Mesendoderm (in vitro differentiated cells): Measurements from ENCODE around the gene CCDC188.

Source experiments
- DNase-seq: peaks from one replicate; pipeline ENCODE4 v3.0.0; 2013
- H2AK5ac ChIP-seq: 2 replicates; pipeline ENCODE4 v1.6.1; 2013; ENCODE audit warnings: low read length, inconsistent platforms
- H2BK120ac ChIP-seq: 2 replicates; pipeline ENCODE4 v1.6.1; 2013; ENCODE audit warnings: low read depth, mild to moderate bottlenecking, low read length, moderate library complexity, mixed read lengths
- H2BK15ac ChIP-seq: replicated peaks from 2 replicates; pipeline ENCODE4 v1.6.1; 2013; ENCODE audit warnings: low read depth, mild to moderate bottlenecking, moderate library complexity
- H2BK5ac ChIP-seq: 2 replicates; pipeline ENCODE4 v1.6.1; 2013; ENCODE audit warnings: low read length, inconsistent platforms
- H3K18ac ChIP-seq: 2 replicates; pipeline ENCODE4 v1.6.1; 2013; ENCODE audit warnings: mild to moderate bottlenecking, low read length, mixed read lengths
- H3K23ac ChIP-seq: one replicate; pipeline ENCODE4 v1.6.1; 2013; ENCODE audit warnings: low read length
- H3K27ac ChIP-seq: 2 replicates; pipeline ENCODE4 v1.5.1; 2013; ENCODE audit warnings: low read depth, mild to moderate bottlenecking, inconsistent platforms, low read length, moderate library complexity
- H3K27me3 ChIP-seq: 2 replicates; pipeline ENCODE4 v1.6.1; 2013; ENCODE audit warnings: low read length, control low read depth, mild to moderate bottlenecking, inconsistent platforms; ENCODE audit not compliant: insufficient read depth, poor library complexity
- H3K36me3 ChIP-seq: 2 replicates; pipeline ENCODE4 v1.6.1; 2013; ENCODE audit warnings: low read length, inconsistent platforms; ENCODE audit not compliant: control insufficient read depth, insufficient read depth
- H3K4ac ChIP-seq: one replicate; pipeline ENCODE4 v1.6.1; 2013; ENCODE audit warnings: low read depth, mild to moderate bottlenecking, low read length, moderate library complexity
- H3K4me1 ChIP-seq: 2 replicates; pipeline ENCODE4 v1.6.1; 2013; ENCODE audit warnings: low read depth, low read length, inconsistent platforms; ENCODE audit not compliant: control insufficient read depth
- H3K4me2 ChIP-seq: 2 replicates; pipeline ENCODE4 v1.6.1; 2013; ENCODE audit warnings: low read length
- H3K4me3 ChIP-seq: 2 replicates; pipeline ENCODE4 v1.5.1; 2013; ENCODE audit warnings: mild to moderate bottlenecking, low read length
- H3K56ac ChIP-seq: one replicate; pipeline ENCODE4 v1.6.1; 2013; ENCODE audit warnings: low read length
- H3K79me1 ChIP-seq: 2 replicates; pipeline ENCODE4 v1.6.1; 2013; ENCODE audit warnings: low read length, inconsistent platforms
- H3K79me2 ChIP-seq: 2 replicates; pipeline ENCODE4 v1.6.1; 2013; ENCODE audit warnings: mild to moderate bottlenecking, low read length; ENCODE audit not compliant: control insufficient read depth, insufficient read depth
- H3K9ac ChIP-seq: 2 replicates; pipeline ENCODE4 v1.6.1; 2013; ENCODE audit warnings: low read length, inconsistent platforms
- H4K5ac ChIP-seq: one replicate; pipeline ENCODE4 v1.6.1; 2013; ENCODE audit warnings: low read length
- H4K8ac ChIP-seq: one replicate; pipeline ENCODE4 v1.6.1; 2013; ENCODE audit warnings: low read depth, mild to moderate bottlenecking, control low read depth, low read length, moderate library complexity
- WGBS: extraction: QIAGEN DNeasy Blood & Tissue Kit; methylation state at CpG from one replicate; pipeline ENCODE4 v1.1.7; 2013; ENCODE audit warnings: low lambda C conversion rate, missing lambda C conversion rate; ENCODE audit not compliant: insufficient coverage; ENCODE audit errors: extremely low coverage; 5-methylcytosine and 5-hydroxymethylcytosine counted together

Gene CCDC188

GRCh38 chr22:20178075-20178914, 27.4 kb upstream of the CCDC188 start:
- Histone ChIP-seq H2BK5ac (no peak overlapping the region), H3K23ac (no peak overlapping the region), H3K9ac (no peak overlapping the region), H3K27me3 (no peaks in the 10 kb centered on the region), H3K18ac (no peak overlapping the region), H4K8ac (no peak overlapping the region), H3K4me2 (no peak overlapping the region), H3K27ac (no peak overlapping the region), H3K56ac (no peak overlapping the region), H3K4me1 (no peaks in the 10 kb centered on the region), H3K4ac (no peak overlapping the region), H2BK15ac (no peak overlapping the region), H2BK120ac (no peak overlapping the region), H3K79me1 (no peaks in the 10 kb centered on the region), H4K5ac (no peak overlapping the region), H3K79me2 (no peaks in the 10 kb centered on the region), H3K36me3 (no peaks in the 10 kb centered on the region), H2AK5ac (no peak overlapping the region), H3K4me3 (no peak overlapping the region)
- no peak for DNase-seq
- no CpG with 5 or more reads among the region's 29 CpGs for WGBS

- H2AK5ac ChIP-seq, result no peak overlapping the region
- no peak overlapping the region for H4K8ac ChIP-seq
- H2BK15ac ChIP-seq, result no peak overlapping the region
- H3K79me2 ChIP-seq, result no peaks in the 10 kb centered on the region
- no peaks in the 10 kb centered on the region for H3K36me3 ChIP-seq
- H2BK120ac ChIP-seq, result no peak overlapping the region
- H4K5ac ChIP-seq, result no peak overlapping the region
- no peak overlapping the region for H3K4me2 ChIP-seq
- no peaks in the 10 kb centered on the region for H3K4me1 ChIP-seq
- DNase-seq, result no peak
- H2BK5ac ChIP-seq, result no peak overlapping the region
- no peak overlapping the region for H3K9ac ChIP-seq
- no peak overlapping the region for H3K27ac ChIP-seq
- no peak overlapping the region for H3K23ac ChIP-seq
- no peak overlapping the region for H3K4me3 ChIP-seq
- no CpG with 5 or more reads among the region's 21 CpGs for WGBS
- no peak overlapping the region for H3K56ac ChIP-seq
- no peak overlapping the region for H3K18ac ChIP-seq
- H3K4ac ChIP-seq, result no peak overlapping the region
- no peaks in the 10 kb centered on the region for H3K27me3 ChIP-seq
- H3K79me1 ChIP-seq, result no peaks in the 10 kb centered on the region
These were observed 26.5 kb upstream of the CCDC188 start for GRCh38 chr22:20177217-20177911.

- no peak overlapping the region for H2AK5ac ChIP-seq
- no peak overlapping the region for H3K9ac ChIP-seq
- no peaks in the 10 kb centered on the region for H3K79me1 ChIP-seq
- H2BK120ac ChIP-seq, result no peak overlapping the region
- H2BK15ac ChIP-seq, result no peak overlapping the region
- H3K18ac ChIP-seq, result no peak overlapping the region
- H3K79me2 ChIP-seq, result no peaks in the 10 kb centered on the region
- H4K8ac ChIP-seq, result no peak overlapping the region
- H2BK5ac ChIP-seq, result no peak overlapping the region
- no CpG with 5 or more reads among the region's 17 CpGs for WGBS
- DNase-seq, result no peak
- H3K4me2 ChIP-seq, result no peak overlapping the region
- H3K27ac ChIP-seq, result no peak overlapping the region
- no peak overlapping the region for H3K4me3 ChIP-seq
- no peaks in the 10 kb centered on the region for H3K27me3 ChIP-seq
- no peaks in the 10 kb centered on the region for H3K36me3 ChIP-seq
- no peak overlapping the region for H3K56ac ChIP-seq
- H3K4me1 ChIP-seq, result no peaks in the 10 kb centered on the region
- no peak overlapping the region for H3K23ac ChIP-seq
- H3K4ac ChIP-seq, result no peak overlapping the region
- no peak overlapping the region for H4K5ac ChIP-seq
These were observed 25.7 kb upstream of the CCDC188 start for GRCh38 chr22:20176421-20177085.

- no peak for DNase-seq
These were observed 24.7 kb upstream of the CCDC188 start for GRCh38 chr22:20175597-20175900.

GRCh38 chr22:20174785-20175596, 24.1 kb upstream of the CCDC188 start:
- no peaks in the 10 kb centered on the region for H3K36me3 ChIP-seq
- H3K23ac ChIP-seq, result no peak overlapping the region
- DNase-seq, result peak; percentile 15
- H3K4me3 ChIP-seq, result no peak overlapping the region
- H2BK120ac ChIP-seq, result no peak overlapping the region
- no peak overlapping the region for H3K18ac ChIP-seq
- no peaks in the 10 kb centered on the region for H3K79me1 ChIP-seq
- H4K8ac ChIP-seq, result no peak overlapping the region
- no peak overlapping the region for H2BK15ac ChIP-seq
- no CpG with 5 or more reads among the region's 19 CpGs for WGBS
- no peak overlapping the region for H3K56ac ChIP-seq
- H2AK5ac ChIP-seq, result no peak overlapping the region
- no peak overlapping the region for H3K4me2 ChIP-seq
- no peaks in the 10 kb centered on the region for H3K79me2 ChIP-seq
- H2BK5ac ChIP-seq, result no peak overlapping the region
- no peak overlapping the region for H4K5ac ChIP-seq
- no peaks in the 10 kb centered on the region for H3K4me1 ChIP-seq
- H3K27ac ChIP-seq, result no peak overlapping the region
- no peak overlapping the region for H3K4ac ChIP-seq
- no peaks in the 10 kb centered on the region for H3K27me3 ChIP-seq
- no peak overlapping the region for H3K9ac ChIP-seq

More at GRCh38 chr22:20175597-20175900, 24.7 kb upstream of the CCDC188 start:
- H2BK120ac ChIP-seq, result no peak overlapping the region
- H3K9ac ChIP-seq, result no peak overlapping the region
- no peaks in the 10 kb centered on the region for H3K79me1 ChIP-seq
- WGBS, result no CpG with 5 or more reads among the region's 12 CpGs
- no peak overlapping the region for H2AK5ac ChIP-seq
- H4K8ac ChIP-seq, result no peak overlapping the region
- no peak overlapping the region for H3K4me2 ChIP-seq
- H3K79me2 ChIP-seq, result no peaks in the 10 kb centered on the region
- H3K36me3 ChIP-seq, result no peaks in the 10 kb centered on the region
- H3K27ac ChIP-seq, result no peak overlapping the region
- H4K5ac ChIP-seq, result no peak overlapping the region
- no peak overlapping the region for H3K4me3 ChIP-seq
- no peak overlapping the region for H3K23ac ChIP-seq
- no peaks in the 10 kb centered on the region for H3K4me1 ChIP-seq
- no peak overlapping the region for H2BK5ac ChIP-seq
- H3K56ac ChIP-seq, result no peak overlapping the region
- no peaks in the 10 kb centered on the region for H3K27me3 ChIP-seq
- no peak overlapping the region for H3K18ac ChIP-seq
- no peak overlapping the region for H3K4ac ChIP-seq
- H2BK15ac ChIP-seq, result no peak overlapping the region
